ENCODE data around the gene CNOT3.

CNOT3 gene

DNA sequence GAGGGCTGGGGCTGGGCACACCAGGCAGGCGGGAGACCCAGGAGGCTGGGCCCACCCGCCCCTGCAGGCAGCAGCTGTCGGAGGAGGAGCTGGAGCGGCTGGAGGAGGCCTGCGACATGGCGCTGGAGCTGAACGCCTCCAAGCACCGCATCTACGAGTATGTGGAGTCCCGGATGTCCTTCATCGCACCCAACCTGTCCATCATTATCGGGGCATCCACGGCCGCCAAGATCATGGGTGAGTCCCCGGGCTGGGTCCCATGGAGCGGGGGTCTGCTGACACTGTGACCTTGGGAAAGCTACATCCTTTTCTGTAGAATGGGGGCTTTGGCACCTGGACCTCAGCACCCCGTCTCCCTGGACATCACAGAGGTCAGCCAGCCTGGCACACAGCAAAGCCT is 13.9 kb upstream of the CNOT3 start:
- DNase-seq, result no peak

DNA sequence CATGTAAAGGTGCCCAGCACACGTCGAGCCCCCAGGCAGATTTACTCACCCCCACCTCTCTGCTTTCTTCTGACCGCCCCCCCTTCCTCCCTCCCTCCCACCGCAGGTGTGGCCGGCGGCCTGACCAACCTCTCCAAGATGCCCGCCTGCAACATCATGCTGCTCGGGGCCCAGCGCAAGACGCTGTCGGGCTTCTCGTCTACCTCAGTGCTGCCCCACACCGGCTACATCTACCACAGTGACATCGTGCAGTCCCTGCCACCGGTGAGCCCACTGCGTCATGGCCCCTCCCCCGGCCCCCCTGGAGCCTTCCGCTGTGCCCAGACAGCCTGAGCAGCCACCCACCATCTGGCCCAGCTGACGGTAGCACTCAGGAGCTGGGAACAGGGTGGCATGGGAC is 13.2 kb upstream of the CNOT3 start:
- no peak for DNase-seq

DNA sequence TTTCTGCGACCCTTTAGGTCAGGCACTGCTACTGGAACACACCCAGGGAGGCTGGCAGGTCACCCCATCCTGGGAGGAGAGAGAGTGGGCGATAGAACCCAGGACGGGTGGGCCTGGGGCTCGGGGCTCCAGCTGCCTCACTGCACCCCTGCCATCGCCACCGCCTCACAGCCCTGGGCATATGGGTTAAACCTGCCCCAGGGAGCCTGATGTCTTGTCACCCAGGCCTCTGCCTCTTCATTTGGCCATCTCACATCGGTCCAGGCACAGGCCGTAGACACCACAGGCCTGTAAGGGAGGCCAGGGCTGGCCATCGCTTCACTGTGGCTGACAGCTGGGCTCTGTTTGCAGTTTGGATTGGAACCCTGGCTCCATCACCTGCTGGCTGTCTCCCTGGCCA is 11.8 kb upstream of the CNOT3 start:
- DNase-seq, result no peak

DNA sequence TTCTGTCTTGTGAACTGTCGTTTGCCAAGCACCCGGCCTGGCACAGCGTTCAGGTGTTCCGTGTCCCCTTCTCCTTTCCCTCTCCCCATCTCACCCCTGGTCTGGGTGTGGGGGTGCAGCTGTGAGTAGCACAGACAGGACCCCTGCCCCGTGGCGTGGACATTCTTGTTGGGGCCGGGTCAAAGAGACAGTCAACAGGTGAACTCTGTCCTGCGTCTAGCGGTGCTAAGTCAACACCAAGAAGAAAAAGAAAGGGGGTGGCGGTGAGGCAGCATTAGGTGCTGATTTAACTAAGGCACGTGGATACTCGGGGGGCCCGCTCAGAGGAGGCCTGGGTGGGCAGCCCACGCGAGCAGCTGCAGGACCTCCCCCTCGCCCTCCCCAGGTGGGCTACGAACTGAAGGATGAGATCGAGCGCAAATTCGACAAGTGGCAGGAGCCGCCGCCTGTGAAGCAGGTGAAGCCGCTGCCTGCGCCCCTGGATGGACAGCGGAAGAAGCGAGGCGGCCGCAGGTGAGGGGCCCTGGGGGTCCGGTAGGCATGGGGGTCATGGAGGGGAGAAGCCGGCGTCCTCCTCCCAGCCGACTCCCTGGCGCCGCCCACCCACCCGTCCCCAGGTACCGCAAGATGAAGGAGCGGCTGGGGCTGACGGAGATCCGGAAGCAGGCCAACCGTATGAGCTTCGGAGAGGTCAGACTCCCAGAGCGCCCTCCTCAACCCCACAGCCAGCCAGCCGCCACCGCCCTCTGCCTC is 9.7 kb upstream of the CNOT3 start:
- no peak for DNase-seq

DNA sequence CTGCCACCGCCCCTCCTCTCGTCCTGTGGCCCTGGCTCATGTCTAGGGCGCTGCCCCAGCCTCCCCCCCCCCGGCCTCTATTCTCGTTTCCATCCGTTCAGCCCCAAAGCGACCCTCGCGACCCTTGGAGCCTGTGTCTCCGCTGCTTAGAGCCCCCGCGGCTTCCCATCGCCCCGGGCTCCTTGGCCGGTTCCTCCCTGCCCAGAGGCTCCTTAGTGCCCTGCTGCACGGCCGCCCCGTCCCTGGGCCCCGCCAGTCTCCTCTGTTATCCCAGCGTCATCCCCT is 9.2 kb upstream of the CNOT3 start:
- DNase-seq, result no peak

DNA sequence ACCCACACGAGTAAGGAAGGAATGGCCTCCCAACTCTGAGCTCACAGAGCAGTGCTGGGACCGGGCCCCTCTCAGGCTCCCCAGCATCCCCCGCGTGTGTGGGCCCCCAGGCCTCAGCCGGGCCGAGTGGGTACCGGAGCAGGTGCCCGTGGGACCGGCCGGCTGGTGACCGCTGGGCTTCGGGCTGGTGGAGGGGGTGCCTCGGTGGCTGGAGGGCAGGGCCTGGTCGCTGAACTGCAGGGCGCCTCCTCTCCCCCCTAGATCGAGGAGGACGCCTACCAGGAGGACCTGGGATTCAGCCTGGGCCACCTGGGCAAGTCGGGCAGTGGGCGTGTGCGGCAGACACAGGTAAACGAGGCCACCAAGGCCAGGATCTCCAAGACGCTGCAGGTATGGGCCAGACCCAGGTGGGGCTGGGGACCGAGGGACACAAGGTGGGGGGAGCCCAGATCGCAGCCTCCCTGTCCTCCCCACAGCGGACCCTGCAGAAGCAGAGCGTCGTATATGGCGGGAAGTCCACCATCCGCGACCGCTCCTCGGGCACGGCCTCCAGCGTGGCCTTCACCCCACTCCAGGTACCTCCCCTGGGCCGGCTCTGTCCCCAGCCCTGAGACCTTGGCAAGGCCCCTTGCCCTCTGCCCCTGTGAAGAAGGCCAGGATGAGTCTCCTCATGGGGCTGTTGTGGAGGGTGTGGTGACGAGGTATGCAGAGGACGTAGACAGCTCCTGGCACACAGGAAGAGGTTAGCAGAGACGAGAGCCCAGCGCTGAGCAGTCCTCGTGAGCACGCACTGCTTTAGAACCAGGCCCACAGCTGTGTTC is 8.6 kb upstream of the CNOT3 start:
- no peak for DNase-seq

DNA sequence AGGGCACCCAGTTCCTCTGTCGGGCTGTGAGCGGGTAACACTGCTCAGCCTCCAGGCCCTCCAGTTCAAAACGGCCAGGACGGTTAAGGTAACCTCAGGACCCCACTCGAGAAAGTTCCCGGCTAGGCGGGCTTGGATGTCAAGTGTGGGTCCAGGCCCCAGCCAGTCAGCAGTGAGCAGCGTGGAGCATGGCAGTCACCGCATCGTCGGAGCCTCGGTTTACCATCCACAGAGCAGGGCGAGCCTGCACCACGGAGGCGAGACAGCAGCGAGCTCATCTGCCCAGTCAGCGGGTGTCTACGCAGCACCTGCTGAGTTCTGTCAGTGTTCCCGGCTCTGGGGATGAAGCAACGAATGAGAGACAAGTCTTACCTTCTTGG is 8.0 kb upstream of the CNOT3 start:
- DNase-seq, result no peak

DNA sequence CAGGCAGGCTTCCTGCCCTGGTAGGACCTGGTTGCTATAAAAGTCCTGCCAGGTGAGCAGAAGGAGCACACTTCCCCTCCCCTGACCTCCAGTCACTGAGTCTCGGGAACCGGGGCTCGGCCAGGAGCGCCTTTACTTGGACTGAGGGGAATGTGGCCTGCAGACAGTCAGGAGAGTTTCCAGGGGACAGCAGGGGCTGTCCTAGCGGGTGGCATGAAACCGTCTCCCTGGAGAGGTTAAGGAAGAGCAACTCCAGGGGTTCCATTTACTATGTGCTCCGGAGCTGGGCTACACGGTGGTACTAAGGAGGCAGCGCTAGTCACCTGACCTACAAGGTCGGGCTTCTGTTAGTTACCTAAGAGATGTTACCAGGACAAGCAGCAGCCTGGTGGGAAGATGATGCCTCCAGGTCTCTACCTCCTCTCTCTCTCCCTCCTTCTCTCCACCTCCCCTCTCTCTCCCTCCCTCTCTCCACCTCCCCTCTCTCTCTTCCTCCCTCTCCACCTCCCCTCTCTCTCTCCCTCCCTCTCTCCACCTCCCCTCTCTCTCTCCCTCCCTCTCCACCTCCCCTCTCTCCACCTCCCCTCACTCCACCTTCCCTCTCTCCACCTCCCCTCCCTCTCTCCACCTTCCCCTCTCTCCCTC is 4.1 kb upstream of the CNOT3 start:
- no peak for DNase-seq

DNA sequence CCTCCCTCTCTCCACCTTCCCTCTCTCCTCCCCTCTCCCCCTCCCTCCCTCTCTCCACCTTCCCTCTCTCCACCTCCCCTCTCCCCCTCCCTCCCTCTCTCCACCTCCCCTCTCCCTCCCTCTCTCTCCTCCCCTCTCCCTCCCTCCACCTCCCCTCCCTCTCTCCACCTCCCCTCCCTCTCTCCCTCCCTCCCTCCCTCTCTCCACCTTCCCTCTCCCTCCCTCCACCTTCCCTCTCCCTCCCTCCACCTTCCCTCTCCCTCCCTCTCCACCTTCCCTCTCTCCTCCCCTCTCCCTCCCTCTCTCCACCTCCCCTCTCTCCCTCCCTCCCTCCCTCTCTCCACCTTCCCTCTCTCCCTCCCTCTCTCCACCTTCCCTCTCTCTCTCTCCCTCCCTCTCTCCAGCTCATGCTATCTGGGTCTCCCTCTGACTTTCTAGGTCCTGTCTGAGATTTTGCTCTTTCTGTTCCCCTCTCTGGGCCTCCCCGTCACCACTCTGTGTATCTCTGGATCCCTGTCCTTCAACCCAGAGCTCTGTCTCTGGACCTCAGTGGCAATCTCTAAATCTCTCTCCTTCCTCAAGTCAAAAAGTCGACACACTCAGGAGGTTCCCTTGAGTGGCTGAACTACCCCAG is 3.5 kb upstream of the CNOT3 start:
- no peak for DNase-seq

DNA sequence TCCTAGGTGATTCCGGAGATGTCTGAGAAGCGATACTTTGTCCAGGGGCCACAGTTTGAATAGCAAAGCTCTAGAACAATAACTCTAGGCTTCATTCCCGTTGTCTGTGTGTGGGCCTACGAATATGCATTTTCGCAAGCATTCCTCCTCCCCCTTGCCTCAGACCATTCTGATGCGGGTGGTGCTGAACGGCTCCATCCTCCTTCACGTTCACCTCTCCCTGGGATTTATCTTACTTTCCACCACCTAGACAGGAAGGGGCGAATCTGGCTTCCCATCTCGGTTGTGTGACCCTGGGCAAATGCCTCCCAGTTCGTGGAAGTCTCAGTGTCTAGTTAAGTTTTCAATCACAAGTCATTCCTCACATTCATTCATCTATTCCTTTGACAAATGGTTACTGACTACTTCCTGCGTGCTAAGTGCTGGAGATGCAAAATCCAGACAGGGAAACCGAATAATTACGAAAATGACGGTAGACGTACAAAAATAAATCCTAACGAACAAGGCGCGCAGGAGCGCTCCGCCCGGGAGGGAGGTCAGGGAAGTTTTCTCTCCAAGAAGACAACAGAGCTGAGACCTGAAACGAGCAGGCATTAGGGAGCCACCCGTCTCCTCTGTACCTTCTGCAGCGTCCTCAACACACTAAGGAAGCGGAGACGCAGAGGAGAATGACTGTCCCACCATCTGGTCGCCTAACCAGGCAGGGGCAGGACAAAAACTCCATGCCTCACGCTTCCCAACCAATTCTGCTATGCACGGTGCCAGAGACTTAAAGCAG is 1.3 kb upstream of the CNOT3 start:
- DNase-seq, result no peak

DNA sequence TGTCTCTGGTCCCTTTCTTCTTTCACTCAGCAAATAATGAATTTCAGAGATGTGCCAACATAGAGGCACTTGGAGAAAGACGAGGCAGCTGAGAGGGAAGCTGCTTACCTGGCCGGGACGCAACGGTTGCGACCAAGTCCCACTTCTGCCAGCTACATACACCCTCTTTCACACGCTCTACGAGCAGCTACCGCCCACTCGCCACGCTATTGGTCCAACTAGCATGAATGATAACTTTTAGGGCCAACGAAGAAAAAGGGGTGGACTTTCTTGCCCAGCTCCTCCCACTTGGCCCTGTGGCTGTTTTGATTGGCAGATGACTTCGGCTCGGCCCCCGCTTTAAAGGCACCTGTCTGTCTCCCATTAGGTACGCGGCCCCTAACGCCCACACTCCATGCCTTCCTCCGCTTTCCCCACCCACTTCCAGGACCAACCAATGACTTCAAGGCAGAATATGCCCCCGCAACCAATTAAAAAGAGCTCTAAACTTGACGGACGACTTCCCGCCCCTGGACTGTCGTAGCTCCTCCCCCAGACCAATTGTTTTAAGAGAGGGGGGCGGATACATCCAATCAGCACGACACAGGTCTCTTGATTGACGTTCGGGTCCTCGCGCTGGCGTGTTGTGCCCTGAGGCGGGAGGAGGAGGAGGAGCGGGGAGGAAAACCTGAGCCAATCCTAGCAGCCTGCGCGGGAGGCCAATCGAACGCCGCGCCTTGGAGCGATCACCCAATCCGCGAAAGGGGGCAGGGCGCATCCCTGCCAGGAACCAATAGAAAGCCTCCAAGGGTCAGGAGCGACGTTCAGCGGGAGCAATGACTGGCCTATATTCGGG is 481 bp upstream of the CNOT3 start:
- DNase-seq, result peak; percentile 100

DNA sequence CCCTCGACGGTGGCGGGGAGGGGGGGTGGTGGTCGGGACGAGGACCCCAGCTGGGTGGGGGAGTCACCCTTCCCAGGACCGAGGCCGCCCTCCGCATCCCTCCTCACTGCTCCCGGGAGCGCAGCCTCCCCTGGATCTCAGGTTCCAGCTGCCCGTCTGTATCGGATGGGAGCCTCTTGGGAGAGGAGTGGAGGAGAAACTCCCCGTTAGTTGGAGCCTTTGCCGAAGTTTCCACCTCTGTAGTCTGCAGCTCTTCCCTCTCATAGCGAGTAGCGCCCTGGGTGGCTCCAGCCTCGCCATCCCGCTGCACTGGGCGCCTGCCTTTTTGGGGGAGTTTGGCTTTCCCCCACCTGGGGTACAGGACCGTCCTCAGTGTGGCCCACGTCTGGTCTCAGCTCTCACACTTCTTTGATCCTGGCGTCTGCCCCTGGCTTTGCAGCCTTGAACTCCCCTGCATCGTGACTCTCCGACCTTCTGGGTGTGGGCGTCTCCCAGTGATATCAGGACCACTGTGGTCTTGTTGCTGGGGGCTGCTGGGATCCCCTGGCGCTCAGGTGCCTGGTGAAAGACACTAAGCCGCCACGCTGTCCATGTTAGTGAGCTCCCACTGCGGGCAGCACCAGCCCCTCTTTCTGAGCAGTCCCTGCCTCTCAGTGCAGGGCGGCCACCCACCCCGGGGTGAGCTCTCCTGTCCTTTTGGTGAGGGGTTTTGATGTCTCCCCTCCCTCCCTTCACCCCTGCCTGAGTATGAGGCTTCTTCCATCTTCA is 1.1 kb downstream of the CNOT3 start:
- DNase-seq, result no peak

DNA sequence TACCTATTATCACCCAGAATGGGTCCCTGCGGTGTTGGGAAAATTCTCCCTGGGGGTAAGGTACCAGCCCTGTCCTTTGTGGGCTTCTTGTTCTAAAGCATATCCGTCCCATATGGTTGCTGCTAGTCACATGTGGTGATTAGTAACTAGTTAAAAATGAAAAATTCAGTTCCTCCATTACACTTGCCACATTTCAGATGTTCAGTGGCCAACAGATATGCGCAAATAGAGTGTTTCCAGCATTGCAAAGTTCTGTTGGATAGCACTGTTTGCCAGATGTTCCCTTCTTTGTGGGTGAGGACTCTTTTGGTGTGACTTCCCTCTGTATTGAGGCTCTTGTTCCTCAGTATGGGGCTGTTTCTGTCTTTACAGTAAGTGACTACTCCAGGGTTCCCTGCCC is 3.8 kb downstream of the CNOT3 start:
- DNase-seq, result no peak

DNA sequence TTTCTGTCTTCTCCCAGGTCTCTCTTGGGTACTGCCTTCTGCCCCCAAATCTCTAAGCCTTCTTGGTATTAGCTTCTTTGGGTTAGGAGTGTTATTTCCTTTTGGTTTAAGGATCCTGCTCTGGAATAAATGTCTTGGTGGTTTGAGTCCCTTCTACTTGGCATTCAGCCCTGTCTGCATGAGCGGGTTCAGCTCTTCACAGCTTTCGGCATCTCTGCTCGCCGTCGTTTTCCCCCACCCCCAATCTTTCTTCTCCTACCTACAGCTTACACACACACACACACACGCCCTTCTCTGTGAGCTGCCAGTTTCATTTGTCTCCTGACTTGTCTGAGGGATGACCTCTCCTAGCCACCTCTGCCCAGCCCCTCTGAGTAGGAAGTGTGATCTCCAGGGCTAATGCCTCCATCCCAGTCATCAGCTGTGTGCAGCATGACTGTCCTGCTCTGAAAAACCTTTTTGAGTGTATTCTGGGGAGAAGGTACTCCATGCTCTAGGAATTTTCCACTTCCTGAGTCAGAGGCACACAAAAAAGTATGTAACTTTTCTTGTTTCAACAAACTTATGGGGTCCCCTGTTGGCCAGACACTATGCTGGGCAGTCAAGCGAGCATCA is 4.7 kb downstream of the CNOT3 start:
- DNase-seq, result no peak

DNA sequence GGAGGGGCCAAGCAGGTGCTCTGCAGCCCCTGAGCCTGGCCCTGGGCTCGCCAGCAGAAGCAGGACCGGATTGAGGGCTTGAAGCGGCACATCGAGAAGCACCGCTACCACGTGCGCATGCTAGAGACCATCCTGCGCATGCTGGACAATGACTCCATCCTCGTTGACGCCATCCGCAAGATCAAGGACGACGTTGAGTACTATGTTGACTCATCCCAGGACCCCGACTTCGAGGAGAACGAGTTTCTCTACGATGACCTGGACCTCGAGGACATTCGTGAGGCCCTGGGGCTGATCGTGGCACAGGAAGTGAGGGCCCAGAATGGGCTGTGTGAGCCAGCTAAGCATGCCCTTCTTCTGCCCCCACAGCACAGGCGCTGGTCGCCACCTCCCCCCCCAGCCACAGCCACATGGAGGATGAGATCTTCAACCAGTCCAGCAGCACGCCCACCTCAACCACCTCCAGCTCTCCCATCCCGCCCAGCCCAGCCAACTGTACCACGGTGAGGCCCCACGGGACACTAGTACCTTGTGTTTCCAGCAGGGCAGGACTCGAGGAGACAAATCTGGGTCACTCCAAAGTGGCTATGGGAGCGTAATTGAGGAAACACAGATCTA is 8.1 kb downstream of the CNOT3 start:
- no peak for DNase-seq

DNA sequence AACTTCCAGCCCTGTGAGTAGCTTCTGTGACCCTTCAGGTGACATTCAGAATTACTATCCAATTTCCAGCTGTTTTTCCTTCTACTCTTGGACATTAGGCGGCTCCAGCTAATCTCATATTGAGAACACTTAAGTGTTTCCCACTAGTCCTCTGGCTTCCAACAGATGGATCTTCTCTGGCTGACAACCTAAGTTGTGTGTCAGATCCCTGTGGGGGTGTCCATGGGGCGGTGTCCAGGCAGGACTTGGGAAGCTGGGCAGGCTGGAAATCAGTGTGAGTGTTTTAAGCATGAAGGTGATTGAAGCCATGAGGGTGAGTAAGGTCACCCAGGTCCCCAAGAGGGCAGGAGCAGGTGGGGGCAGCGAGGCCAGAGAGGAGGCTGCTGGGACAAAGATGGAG is 10.1 kb downstream of the CNOT3 start:
- DNase-seq, result no peak

DNA sequence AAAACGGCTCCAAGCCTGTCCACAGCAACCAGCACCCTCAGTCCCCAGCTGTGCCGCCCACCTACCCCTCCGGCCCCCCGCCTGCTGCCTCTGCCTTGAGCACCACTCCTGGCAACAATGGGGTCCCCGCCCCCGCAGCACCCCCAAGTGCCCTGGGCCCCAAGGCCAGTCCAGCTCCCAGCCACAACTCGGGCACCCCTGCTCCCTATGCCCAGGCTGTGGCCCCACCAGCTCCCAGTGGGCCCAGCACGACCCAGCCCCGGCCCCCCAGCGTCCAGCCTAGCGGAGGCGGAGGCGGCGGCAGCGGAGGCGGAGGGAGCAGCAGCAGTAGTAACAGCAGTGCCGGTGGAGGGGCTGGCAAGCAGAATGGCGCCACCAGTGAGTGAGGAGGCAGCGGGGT is 10.6 kb downstream of the CNOT3 start:
- DNase-seq, result no peak

DNA sequence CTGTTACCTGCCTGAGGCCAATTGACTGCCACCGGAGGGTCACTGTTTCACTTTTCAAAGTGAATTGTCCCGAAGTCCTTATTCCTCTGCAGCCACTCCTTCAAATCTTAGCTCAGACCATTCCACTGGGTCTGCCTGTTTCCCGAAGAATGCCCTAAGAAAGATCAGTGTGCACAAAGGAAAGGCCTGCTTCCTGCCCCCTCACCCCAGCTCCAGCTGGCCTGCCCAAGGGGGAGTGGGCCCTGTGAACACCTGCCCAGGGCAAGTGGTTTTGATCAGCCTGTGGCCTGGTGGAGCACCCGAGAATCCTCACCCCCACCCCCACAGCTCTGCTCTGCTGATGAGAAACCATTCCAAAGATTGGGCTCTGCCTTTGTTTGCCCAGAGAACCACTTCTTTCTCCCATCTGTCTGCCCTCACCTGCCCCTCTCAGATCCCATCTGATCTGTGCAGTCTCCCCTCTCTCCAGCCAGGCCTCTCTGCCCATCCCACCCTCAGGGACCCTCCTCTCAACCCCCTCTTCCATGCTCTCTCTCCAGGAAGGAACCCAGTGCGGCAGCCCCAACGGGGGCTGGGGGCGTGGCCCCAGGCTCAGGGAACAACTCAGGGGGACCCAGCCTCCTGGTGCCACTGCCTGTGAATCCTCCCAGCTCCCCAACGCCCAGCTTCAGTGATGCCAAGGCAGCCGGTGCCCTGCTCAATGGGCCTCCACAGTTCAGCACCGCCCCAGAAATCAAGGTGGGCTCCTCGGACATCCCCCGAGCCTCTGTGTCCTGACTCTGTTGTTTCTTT is 11.7 kb downstream of the CNOT3 start:
- no peak for DNase-seq

DNA sequence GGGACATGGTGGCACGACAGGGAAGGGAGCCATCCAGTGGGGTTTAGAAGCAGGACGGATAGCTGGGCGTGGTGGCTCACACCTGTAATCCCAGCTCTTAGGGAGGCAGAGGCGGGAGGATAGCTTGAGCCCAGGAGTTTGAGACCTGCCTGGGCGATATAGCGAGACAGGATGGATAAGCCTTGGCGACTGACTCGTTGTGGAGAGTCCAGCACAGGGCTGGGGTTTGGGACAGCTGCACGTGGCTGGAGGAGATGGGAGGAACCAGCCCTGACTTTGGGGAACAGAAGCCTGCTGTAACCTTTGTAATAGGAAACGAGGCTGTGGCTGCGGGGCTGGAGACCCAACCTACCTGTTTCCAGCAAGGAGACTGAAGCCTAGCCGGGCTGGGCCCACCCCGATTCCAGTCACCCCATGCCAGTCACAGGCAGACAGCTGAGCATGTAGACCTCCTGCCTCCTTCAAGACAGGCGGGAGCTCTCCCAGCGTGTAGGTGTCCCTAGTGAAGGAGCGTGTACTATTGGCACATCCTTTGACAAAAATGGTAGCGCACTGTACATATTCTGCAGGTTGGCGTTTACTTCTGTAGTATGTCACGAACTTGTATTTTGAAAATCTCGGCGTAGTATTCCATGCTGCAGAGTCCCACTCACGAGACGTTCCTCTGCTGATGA is 13.9 kb downstream of the CNOT3 start:
- no peak for DNase-seq

Data from CD4-positive, alpha-beta T cell treated with Interleukin-12 subunit alpha and Interleukin-12 subunit beta, for 1 hour (primary cell).